HepG2 (cell line): ENCODE results near the gene GRIN2D. TPM values are rescaled to one million over a fixed set of nuclear protein-coding genes. Genes with fewer than 3 reads are reported as not detected.

Experiments
- GLI4 ChIP-seq: sonication (generic); formaldehyde crosslinking; IDR thresholded peaks from 2 replicates; pipeline ENCODE4 v1.5.1; 2020; ENCODE audit warnings: missing genetic modification reagents, mild to moderate bottlenecking, moderate library complexity, borderline replicate concordance
- KDM6A ChIP-seq: IDR thresholded peaks from 2 replicates; pipeline ENCODE4 v1.6.1; 2016; ENCODE audit warnings: low read depth
- KIAA2018 ChIP-seq: sonication (generic); formaldehyde crosslinking; IDR thresholded peaks from 2 replicates; pipeline ENCODE4 v1.5.0; 2020; ENCODE audit warnings: mild to moderate bottlenecking, missing genetic modification reagents, borderline replicate concordance
- MNT ChIP-seq: fragments of 450-650 bp; IDR thresholded peaks from 2 replicates; pipeline ENCODE4 v1.6.1; 2016
- MTA1 ChIP-seq: sonication (generic); formaldehyde crosslinking; IDR thresholded peaks from 2 replicates; pipeline ENCODE4 v1.4.0; 2020; ENCODE audit warnings: missing genetic modification reagents, mild to moderate bottlenecking, borderline replicate concordance
- THAP11 ChIP-seq: IDR thresholded peaks from 2 replicates; pipeline ENCODE4 v1.6.1; 2016; ENCODE audit warnings: missing biosample characterization, missing genetic modification reagents
- XRCC5 ChIP-seq: fragments of 200-400 bp; formaldehyde crosslinking; optimal IDR thresholded peaks from 2 replicates; pipeline ENCODE3; 2017; ENCODE audit warnings: mild to moderate bottlenecking, low read length
- ZFP41 ChIP-seq: sonication (generic); formaldehyde crosslinking; IDR thresholded peaks from 2 replicates; pipeline ENCODE4 v1.4.0; 2020; ENCODE audit warnings: mild to moderate bottlenecking, missing genetic modification reagents, borderline replicate concordance
- ZFY ChIP-seq: sonication (generic); formaldehyde crosslinking; IDR thresholded peaks from 2 replicates; pipeline ENCODE4 v1.4.0; 2020; ENCODE audit warnings: missing genetic modification reagents
- ZNF343 ChIP-seq: sonication (generic); formaldehyde crosslinking; IDR thresholded peaks from 2 replicates; pipeline ENCODE4 v1.4.0; 2020; ENCODE audit warnings: mild to moderate bottlenecking, missing genetic modification reagents
- ZNF382 ChIP-seq: sonication (generic); formaldehyde crosslinking; IDR thresholded peaks from 2 replicates; pipeline ENCODE4 v1.5.0; 2020; ENCODE audit warnings: missing genetic modification reagents, mild to moderate bottlenecking, borderline replicate concordance
- ZNF513 ChIP-seq: sonication (generic); formaldehyde crosslinking; conservative IDR thresholded peaks from 2 replicates; pipeline ENCODE4 v1.5.0; 2020; ENCODE audit warnings: missing genetic modification reagents
- ZNF746 ChIP-seq: sonication (generic); formaldehyde crosslinking; IDR thresholded peaks from 2 replicates; pipeline ENCODE4 v1.8.0; 2022; ENCODE audit warnings: mild to moderate bottlenecking, missing genetic modification reagents
- ZSCAN29 ChIP-seq: sonication (generic); formaldehyde crosslinking; conservative IDR thresholded peaks from 2 replicates; pipeline ENCODE4 v1.4.0; 2020; ENCODE audit warnings: mild to moderate bottlenecking, missing genetic modification reagents
- polyA plus RNA-seq, 8 experiments: library from polyadenylated mRNA; depleted of rRNA in 3 of 8; stranded (reverse) in 7 of 8; unstranded in 1 of 8; fragments of >200 nt; fragmentation: Illumina TruSeq in 4 of 8; extraction: Trizol in 4 of 8; gene quantifications; 2 replicates each; pipeline versions ENCODE4 v1.2.1 to v1.2.3, GENCODE V29; 2011 to 2016; ENCODE audit warnings: low read depth in 4 of 8, missing spikeins in 1 of 8, mixed read lengths in 1 of 8; ENCODE audit not compliant: insufficient read depth in 1 of 8
- total RNA-seq, 5 experiments: library from RNA; depleted of rRNA; stranded (reverse); fragments of >200 nt; fragmentation: Illumina TruSeq; extraction: Trizol; gene quantifications; 2 replicates each; pipeline ENCODE4 v1.2.3, GENCODE V29; 2016; ENCODE audit warnings: low read depth in 1 of 5
- TF ChIP-seq, protein P1 (sequence below): sonication (generic); formaldehyde crosslinking; IDR thresholded peaks from 2 replicates; pipeline ENCODE4 v1.5.0; 2020; ENCODE audit warnings: missing genetic modification reagents
- TF ChIP-seq, protein P2 (sequence below): sonication (generic); formaldehyde crosslinking; IDR thresholded peaks from 2 replicates; pipeline ENCODE4 v1.4.0; 2020; ENCODE audit warnings: mild to moderate bottlenecking, missing genetic modification reagents

The GRIN2D gene
- total and polyA plus RNA-seq, 2 of the 13 experiments (the other 11 are each of a cell fraction or from before 2014, with no cell fraction given) = 0.02 to 0.13 TPM

- TF ChIP-seq ZNF513 (CRISPR knock-in tag) (no peak), MTA1 (CRISPR knock-in tag) (no peak), ZNF746 (CRISPR knock-in tag) (no peak), THAP11 (CRISPR knock-in tag) (peak; percentile 72; the same call in 1 of the 2 replicates), ZNF343 (CRISPR knock-in tag) (no peak), GLI4 (no peak), ZFP41 (CRISPR knock-in tag) (no peak), KIAA2018 (no peak), XRCC5 (peak; percentile 96), ZNF382 (CRISPR knock-in tag) (no peak), ZSCAN29 (CRISPR knock-in tag) (no peak), ZFY (CRISPR knock-in tag) (no peak), MNT (no peak), KDM6A (CRISPR knock-in tag) (no peak)
- TF ChIP-seq, protein P1, sequence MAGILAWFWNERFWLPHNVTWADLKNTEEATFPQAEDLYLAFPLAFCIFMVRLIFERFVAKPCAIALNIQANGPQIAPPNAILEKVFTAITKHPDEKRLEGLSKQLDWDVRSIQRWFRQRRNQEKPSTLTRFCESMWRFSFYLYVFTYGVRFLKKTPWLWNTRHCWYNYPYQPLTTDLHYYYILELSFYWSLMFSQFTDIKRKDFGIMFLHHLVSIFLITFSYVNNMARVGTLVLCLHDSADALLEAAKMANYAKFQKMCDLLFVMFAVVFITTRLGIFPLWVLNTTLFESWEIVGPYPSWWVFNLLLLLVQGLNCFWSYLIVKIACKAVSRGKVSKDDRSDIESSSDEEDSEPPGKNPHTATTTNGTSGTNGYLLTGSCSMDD = no peak
- TF ChIP-seq, protein P2, sequence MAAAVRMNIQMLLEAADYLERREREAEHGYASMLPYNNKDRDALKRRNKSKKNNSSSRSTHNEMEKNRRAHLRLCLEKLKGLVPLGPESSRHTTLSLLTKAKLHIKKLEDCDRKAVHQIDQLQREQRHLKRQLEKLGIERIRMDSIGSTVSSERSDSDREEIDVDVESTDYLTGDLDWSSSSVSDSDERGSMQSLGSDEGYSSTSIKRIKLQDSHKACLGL (CRISPR knock-in tag) = no peak
Measured at GRCh38 chr19:48391100-48392005, 2.1 kb upstream of the GRIN2D start, which contains the start of gene KDELR1 (continued).
